Type B pancreatic cell (in vitro differentiated cells): ENCODE results near the gene SNPH. TPM values are rescaled to one million over a fixed set of nuclear protein-coding genes. Genes with fewer than 3 reads are reported as not detected.

Source experiments
- DNase-seq: peaks from one replicate; pipeline ENCODE4 v3.0.0; 2021; ENCODE audit warnings: mixed read lengths; ENCODE audit not compliant: unreplicated experiment; ENCODE audit errors: extremely low spot score
- H3K27ac Mint-ChIP-seq: 2 replicates; pipeline ENCODE4 v1.8.0; 2021; ENCODE audit warnings: mild to moderate bottlenecking, mixed read lengths
- H3K27me3 Mint-ChIP-seq: 2 replicates; pipeline ENCODE4 v1.8.0; 2021; ENCODE audit warnings: mixed read lengths
- H3K36me3 Mint-ChIP-seq: 2 replicates; pipeline ENCODE4 v1.8.0; 2021; ENCODE audit warnings: mixed read lengths
- H3K4me1 Mint-ChIP-seq: one replicate; pipeline ENCODE4 v1.8.0; 2021; ENCODE audit warnings: mixed read lengths; ENCODE audit not compliant: unreplicated experiment
- H3K4me3 Mint-ChIP-seq: 2 replicates; pipeline ENCODE4 v1.8.0; 2021; ENCODE audit warnings: mild to moderate bottlenecking, mixed read lengths
- H3K9me3 Mint-ChIP-seq: 2 replicates; pipeline ENCODE4 v1.8.0; 2021; ENCODE audit warnings: mixed read lengths
- total RNA-seq: library from RNA; stranded (reverse); gene quantifications from 2 replicates; pipeline ENCODE4 v1.2.1, GENCODE V29; 2021; ENCODE audit warnings: low replicate concordance
- TF ChIP-seq, protein P1 (sequence below): fragments of 200-600 bp; sonication (generic); conservative IDR thresholded peaks from 2 replicates; pipeline ENCODE4 v1.5.0; 2021; ENCODE audit warnings: antibody characterized with exemption, mild to moderate bottlenecking

SNPH gene
- total RNA-seq, 1 donor from 2014 or later: 2.7 TPM

DNA sequence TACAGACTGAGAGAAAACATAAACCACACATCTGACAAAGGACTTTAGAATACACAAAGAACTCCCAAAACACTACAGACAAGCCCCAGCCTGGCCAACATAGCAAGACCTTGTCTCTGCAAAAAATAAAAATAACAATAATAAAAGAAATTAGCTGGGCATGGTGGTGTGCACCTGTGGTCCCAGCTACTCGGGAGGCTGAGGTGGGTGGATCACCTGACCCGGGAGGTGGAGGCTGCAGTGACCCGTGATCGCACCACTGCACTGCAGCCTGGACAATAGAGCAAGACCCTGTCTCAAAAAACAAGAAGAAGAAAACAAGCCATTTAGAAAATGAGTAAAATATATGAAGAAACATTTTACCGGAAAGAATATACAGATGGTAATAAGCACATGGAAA lies 49.7 kb downstream of the SNPH start:
- H3K27ac Mint-ChIP-seq: no peak overlapping the region
- H3K4me1 Mint-ChIP-seq: peaks cover 4% of the 10 kb centered on the region
- peaks cover 18% of the 10 kb centered on the region for H3K27me3 Mint-ChIP-seq
- no peak for DNase-seq
- H3K4me3 Mint-ChIP-seq: no peak overlapping the region
- no peaks in the 10 kb centered on the region for H3K9me3 Mint-ChIP-seq
- H3K36me3 Mint-ChIP-seq: no peaks in the 10 kb centered on the region
- TF ChIP-seq, protein P1, sequence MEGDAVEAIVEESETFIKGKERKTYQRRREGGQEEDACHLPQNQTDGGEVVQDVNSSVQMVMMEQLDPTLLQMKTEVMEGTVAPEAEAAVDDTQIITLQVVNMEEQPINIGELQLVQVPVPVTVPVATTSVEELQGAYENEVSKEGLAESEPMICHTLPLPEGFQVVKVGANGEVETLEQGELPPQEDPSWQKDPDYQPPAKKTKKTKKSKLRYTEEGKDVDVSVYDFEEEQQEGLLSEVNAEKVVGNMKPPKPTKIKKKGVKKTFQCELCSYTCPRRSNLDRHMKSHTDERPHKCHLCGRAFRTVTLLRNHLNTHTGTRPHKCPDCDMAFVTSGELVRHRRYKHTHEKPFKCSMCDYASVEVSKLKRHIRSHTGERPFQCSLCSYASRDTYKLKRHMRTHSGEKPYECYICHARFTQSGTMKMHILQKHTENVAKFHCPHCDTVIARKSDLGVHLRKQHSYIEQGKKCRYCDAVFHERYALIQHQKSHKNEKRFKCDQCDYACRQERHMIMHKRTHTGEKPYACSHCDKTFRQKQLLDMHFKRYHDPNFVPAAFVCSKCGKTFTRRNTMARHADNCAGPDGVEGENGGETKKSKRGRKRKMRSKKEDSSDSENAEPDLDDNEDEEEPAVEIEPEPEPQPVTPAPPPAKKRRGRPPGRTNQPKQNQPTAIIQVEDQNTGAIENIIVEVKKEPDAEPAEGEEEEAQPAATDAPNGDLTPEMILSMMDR: no peak

DNA sequence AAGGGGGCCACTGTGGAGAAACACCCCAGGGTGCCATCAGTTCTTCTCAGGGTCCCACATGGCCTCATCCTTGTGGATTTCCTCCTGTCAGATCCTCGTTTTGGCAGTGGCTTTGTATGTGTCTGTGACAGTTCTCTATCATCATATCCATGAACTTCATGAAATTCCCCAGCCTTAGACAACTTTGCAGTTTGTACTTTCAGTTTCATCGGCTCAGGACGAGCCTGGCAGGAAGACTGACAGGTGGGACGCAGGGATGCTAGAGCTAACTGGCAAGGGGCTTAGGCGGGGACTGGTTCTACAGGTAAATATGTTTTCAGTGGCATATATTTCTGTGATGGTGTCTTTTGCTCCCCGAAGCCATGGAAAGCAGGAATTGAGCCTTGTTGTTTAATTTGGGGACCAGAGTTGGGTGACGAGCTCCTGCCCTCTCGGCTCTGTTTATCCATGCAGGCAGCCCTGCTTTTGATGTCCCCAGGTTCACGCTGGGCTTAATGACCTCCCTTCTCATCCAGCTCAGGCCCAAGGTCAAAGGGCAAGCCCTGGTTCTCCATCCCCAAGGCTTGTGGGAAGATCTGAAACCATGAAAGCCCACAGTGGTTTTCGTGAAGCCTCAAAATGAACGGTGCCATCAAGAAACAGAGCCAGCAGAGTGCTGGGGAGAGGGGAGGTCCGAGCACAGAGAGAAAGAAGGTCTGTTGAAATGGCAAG lies 51.6 kb downstream of the SNPH start:
- Mint-ChIP-seq H3K27me3 (peaks cover 25% of the 10 kb centered on the region), H3K36me3 (no peaks in the 10 kb centered on the region), H3K4me1 (peaks cover 4% of the 10 kb centered on the region), H3K27ac (no peak overlapping the region), H3K9me3 (no peaks in the 10 kb centered on the region), H3K4me3 (no peak overlapping the region)
- TF ChIP-seq, protein P1: no peak
- DNase-seq: no peak

DNA sequence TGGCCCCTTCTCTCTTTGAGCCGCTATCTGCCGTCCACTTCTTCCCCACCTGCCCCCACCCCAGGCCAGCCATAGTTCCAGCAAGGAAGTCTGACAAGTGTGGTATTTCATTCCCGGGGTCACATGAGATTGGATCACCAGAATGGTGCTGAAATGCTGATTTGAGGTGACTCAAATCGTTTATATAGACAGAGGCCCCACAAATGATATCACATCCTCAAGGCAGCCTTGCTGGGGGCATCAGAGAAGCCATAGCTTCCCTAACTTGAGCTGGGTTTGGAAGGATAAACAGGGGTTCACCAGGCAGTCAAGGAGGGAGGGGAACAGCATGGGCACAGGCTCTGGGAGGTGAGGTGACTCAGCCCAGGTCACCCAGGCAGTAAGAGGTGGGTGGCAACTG lies 53.0 kb downstream of the SNPH start:
- Mint-ChIP-seq H3K27ac (no peak overlapping the region), H3K27me3 (peaks cover 25% of the 10 kb centered on the region), H3K4me3 (no peak overlapping the region), H3K36me3 (no peaks in the 10 kb centered on the region), H3K9me3 (no peaks in the 10 kb centered on the region), H3K4me1 (no peaks in the 10 kb centered on the region)
- DNase-seq: no peak
- TF ChIP-seq, protein P1: no peak

DNA sequence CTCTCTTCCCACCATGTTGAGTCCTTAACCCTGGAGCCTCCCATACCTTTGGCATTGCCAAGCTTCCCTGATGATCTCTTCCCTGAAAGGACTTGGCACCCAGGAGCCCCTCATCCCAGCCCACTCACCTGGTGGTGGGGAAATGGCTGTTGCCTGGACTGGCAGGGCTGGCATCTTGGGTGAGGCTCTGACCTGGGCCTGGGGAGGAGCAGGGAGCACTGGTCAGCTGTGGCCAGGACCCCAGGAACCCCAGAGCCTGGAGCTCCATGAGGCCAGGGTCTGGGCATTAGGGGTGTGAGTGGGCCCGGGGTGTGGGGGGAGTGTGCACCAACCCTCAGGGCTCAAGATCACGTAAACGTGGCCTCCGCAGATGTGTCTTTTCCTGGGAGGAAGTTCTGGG lies 53.4 kb downstream of the SNPH start:
- Mint-ChIP-seq H3K4me1 (no peaks in the 10 kb centered on the region), H3K27ac (no peak overlapping the region), H3K9me3 (no peaks in the 10 kb centered on the region), H3K4me3 (no peak overlapping the region), H3K27me3 (peaks cover 25% of the 10 kb centered on the region), H3K36me3 (no peaks in the 10 kb centered on the region)
- DNase-seq: no peak
- TF ChIP-seq, protein P1: no peak

DNA sequence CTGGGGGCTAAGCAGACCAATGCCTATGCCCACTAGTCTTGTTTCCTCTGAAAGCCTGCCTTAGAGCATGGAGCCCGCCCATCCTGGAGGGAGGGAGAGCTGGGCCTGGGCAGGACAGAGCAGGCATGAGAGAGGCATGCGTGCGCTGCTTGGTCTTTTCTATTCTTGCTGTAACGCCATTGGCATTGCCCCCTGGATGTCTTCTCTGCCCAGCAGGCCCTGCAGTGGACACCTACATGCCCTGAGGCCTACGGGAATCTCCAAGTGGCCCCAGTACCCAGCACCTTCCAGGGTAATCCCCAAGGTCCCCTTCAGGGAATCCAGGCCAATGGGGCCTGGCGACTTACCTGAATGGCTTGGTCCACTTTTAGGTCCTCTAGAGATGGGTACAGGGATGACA lies 53.9 kb downstream of the SNPH start:
- H3K27me3 Mint-ChIP-seq: peaks cover 24% of the 10 kb centered on the region
- H3K4me3 Mint-ChIP-seq: no peak overlapping the region
- TF ChIP-seq, protein P1: no peak
- H3K9me3 Mint-ChIP-seq: no peaks in the 10 kb centered on the region
- no peak for DNase-seq
- no peaks in the 10 kb centered on the region for H3K4me1 Mint-ChIP-seq
- no peak overlapping the region for H3K27ac Mint-ChIP-seq
- no peaks in the 10 kb centered on the region for H3K36me3 Mint-ChIP-seq
